CD4-positive, alpha-beta T cell treated with Interleukin-17A for 1 hour (primary cell): ENCODE results near the gene CCDC134.

Experiments
- DNase-seq: peaks from one replicate; pipeline ENCODE4 v3.0.0-alpha.2; 2020

The CCDC134 gene

DNA sequence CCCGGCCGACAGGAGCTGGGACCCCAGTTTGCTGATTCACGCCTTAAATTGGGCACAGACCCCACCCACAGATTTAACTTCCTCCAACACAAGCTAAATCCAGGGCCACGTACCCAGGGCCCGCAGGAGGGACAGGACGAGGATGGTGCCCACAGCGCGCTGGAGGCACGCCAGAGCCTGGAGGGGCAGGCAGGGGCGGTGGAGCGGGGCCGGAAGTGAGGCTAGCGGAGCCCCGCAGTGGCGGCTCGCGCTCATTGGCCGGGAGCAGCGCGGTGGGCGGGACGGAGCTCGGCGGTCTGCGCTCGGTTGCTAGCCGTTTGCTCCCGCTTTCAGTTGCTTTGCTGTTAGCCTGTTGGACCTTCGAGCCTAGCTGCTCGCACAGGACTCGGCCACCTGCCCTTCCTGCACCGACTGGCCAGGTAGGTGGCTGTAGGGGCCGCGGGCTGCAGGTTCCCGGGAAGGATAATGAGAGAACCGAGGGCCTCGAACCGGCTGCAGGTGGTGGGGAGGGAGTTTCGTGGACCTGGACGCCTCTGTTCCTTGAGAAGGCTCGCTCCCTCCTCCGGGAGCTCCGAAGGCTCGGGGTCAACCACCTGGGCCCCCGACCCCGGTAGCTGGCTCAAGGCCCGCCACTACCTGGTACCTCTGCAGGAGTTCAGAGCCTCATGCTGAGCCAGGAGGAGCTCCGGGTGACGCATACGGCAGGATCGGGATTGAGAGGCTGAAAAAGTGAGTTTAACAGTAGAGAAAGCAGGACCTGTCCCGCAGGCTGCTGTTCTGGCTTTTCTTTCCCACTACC is at the start of gene CCDC134:
Gene CCDC134, plus strand, starts transcription at position 332 of the 799 bp plus-strand sequence. CDS start 8,212 bp downstream, outside the sequence.
- peak; percentile 91 for DNase-seq

DNA sequence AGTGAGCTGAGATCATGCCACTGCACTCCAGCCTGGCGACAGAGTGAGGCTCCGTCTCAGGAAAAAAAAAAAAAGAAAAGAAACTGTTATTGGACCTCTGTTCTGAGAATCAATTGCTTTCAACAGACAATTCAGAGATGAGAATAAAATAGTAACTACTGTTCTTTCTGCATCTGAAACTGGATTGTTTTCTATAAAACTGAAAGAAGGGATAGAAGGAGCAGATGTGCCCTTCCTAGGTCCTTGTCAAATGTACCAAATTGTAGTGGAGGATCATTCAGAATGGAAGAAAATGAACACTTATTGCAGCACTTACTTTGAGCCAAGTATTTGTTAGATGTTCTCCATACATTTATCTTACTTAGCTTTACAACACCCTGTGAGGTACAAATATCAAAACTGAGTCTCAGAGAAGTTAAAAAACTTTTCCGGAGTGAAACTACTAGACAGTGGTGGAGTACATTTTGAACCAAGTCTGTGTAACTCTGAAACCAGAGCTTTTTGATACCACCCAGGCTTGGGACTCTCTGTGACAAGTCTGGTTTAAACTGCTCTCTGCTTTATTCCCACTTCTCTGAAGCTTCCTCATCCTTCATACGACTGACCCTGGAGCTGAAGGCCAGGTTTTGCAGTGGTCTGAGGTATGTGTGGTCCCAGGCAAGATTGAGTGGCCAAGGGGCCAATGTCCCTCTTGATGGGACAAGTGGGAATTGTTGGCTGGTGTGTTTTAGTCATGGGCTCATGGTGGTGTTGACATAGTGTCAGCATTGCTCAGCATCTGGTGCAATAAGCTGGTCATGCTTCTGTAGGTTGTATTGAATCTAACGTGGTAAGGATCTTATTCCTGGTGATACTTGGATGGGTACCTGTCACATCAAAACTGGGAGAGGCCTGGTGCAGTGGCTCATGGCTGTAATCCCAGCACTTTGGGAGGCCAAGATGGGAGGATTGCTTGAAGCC is 48.2 kb upstream of the CCDC134 start:
- DNase-seq, result no peak

DNA sequence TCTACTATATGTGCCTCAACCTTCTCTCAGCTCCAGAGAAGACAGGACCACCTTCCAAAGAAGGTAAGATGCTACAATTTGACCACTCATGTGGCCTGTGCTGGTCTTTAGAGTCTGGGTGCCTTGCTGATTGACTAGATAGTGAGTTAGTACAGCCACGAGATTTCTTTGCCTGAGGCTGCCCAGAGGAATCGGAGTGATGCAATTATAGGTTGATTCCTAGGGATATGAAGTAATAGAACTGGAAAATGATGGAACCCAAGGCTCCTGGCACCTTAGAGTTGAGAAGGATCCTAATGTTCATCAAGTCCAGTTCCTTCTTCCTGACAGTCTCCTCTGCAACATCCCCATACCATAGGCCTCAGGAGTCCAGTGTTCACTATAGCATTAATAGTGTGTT is 46.5 kb upstream of the CCDC134 start:
- DNase-seq, result no peak

DNA sequence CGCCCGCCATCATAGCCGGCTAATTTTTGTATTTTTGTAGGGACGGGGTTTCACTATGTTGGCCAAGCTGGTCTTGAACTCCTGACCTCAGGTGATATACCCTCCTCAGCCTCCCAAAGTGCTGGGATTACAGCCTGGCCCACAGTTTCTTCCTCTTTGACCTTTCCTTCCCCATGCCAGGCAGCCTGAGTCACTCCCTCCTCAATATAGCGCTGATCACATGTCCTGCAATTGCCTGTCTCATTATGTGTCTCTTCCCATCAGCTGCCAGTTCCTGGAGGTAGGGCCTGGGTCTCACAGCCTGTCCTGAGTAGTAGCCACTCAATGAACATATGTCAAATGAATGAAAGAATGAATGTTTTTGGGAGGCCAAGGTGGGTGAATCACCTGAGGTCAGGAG is 43.0 kb upstream of the CCDC134 start:
- no peak for DNase-seq

DNA sequence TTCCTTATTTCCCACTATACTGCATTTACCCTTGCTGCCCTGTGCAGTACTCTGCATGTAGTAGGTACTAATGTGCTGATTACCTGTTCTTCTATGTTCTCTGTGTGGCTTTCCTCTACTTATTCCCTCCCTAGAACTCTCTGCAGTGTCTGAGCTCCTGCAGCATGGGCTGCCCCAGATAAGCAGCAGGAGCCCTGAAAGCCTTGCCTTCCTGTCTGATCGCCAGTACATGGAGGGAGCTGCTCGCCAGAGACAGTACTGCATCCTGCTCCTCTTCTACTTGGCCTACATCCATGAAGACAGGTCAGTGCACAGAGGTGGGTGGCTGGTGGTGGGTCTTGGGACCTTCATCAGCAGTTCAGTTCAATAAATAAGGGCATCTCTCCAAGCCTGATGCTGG is 42.2 kb upstream of the CCDC134 start:
- no peak for DNase-seq

DNA sequence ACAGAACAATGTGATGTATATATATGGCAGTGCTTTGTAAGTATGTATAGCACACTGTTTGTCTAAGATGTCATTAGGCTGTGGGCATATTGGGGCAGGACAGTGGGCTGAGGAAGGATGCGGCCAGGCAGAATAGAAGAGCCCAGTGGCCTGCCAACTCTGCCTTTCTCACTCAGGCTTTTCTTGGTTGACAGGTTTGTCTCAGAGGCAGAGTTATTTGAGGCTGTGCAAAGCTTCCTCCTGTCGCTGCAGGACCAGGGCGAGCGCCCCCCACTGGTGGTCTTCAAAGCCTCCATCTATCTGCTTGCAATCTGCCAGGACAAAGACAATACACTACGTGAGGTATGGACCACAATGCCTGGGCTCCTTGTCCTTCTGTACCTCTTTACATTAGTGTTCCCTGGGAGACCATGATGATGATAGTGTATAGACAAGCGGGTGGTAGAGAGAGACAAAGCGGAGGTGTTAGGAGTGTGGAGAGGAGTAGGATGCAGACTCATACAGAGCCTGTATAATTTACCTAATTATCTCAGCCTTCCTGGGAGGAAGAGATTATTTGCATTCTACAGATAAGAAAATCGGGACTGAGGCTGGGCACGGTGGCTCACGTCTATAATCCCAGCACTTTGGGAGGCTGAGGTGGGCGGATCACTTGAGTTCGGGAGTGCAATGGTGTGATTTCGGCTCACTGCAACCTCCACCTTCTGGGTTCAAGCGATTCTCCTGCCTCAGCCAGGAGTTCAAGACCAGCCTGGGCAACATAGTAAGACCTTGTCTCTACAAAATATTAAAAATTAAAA is 37.3 kb upstream of the CCDC134 start:
- DNase-seq, result peak; percentile 33

DNA sequence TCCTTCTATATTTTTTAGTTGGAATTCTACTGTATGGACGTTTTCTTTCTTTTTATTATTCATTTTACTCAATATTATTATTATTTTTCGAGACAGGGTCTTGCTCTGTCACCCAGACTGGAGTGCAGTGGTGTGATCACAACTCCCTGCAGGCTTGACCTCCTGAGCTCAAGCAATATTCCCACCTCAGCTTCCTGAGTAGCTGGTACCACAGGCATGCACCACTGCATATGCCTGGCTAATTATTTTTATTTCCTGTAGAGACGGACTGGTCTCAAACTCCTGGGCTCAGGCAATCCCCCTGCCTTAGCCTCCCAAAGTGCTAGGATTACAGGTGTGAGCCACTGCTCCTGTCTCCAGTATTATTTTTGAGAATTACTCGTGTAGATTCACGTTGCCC is 34.0 kb upstream of the CCDC134 start:
- no peak for DNase-seq

DNA sequence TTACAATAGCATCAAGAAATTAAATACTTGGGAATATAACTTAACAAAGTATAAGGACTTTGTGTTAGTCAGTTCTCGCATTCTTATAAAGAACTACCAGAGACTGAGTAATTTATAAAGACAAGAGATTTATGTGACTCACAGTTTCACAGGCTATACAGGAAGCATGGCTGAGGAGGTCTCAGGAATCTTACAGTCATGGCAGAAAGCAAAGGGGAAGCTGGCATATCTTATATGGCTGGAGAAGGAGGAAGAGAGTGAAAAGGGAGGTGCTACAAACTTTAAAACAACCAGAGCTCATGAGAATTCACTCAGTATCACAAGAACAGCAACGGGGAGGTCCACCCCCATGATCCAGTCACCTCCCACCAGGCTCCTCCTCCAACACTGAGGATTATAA is 32.0 kb upstream of the CCDC134 start:
- no peak for DNase-seq

DNA sequence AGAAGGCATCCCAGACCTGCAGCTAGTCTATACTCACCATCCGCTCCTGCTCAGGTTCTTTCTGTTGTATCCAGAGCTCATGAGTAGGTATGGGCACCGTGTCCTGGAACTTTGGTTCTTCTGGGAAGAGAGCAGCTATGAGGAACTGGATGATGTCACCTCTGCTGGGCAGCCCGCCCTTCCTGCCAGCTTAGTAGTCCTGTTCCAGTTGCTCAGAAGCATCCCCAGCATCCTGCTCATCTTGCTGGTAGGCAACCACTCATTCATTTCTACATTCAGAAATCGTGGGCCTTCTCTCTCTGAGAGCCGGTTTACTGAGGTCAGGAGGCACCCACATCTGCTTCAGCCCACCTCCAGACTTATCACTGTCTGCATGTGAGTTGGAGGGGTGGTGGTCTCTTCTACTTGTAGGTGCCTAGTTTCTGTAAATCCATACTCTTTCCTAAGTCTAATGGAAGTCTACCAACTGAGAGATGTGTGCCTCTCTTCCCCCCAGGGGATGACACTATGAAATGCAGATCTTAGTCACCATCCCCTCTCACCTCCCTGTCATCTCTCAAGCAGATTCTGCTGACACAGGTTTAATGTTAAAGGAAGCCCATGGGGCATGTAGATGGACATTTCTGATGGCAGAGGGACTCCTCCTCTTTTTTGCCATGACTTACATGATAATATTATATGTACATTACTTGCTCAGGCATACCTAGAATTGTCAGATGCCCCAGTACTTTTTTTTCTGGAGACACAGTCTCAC is 29.6 kb upstream of the CCDC134 start:
- no peak for DNase-seq

DNA sequence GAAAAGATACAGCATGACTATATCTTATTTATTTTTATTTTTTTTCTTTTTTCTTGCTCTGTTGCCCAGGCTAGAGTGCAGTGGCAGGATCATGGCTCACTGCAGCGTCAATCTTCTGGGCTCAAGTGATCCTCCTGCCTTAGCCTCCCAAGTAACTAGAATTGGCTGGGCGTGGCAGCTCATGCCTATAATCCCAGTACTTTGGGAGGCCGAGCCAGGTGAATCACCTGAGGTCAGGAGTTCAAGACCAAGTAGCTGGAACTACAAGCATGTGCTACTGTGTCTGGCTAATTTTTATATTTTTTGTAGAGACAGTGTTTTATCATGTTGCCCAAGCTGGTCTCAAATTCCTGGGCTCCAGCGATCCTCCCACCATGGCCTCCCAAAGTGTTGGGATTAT is 28.3 kb upstream of the CCDC134 start:
- no peak for DNase-seq

DNA sequence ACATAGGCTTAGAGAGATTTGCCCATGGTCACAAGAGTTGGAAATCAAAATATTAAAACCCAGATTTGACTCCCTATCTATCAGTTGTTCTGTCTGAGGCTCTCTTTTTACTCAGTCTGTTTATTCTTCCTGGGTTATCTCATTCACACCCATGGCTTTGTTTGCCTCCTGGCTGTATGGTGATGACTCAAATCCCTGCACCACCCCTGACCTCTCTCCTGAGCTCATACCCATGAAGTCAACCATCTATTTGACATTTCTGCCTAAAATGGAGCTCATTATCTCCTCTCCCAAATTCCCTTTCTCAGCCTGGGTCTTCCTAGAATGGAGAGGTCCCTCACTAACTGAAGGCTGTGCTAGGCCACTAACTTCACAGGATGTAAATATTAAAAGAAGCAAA is 27.8 kb upstream of the CCDC134 start:
- no peak for DNase-seq

DNA sequence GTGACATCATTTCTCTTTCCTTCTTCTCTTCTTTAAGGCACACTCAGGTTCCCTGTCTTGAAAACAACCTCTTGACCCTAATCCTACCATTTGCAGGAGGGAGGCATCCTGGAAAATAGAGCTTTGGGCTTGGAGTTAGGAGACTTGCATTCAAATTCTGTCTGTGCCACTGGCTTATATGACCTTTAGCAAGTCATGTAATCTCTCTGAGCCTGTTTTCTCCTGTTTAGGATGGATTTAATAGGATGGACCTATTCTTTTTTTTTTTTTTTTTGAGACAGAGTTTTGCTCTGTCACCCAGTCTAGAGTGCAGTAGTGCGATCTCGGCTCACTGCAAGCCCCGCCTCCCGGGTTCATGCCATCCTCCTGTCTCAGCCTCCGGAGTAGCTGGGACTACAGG is 25.1 kb upstream of the CCDC134 start:
- no peak for DNase-seq

DNA sequence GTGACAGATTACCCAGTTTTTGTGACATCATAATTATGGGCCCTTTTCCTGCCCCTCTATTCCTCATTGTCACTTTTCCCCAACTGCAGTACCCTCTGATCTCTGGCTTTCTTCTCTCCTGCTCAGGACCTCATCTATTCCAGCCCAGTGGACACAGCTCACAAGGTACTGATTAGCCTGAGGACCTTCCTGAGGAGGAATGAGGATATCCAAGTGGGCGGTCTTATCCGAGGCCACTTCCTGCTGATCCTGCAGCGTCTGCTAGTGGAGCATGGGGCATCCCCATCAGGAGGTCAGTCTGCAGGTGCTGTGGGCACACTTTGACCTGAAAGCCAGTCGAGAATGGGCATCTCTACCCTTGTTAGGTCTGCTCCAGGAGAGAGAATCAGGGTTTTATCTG is 24.5 kb upstream of the CCDC134 start:
- no peak for DNase-seq

DNA sequence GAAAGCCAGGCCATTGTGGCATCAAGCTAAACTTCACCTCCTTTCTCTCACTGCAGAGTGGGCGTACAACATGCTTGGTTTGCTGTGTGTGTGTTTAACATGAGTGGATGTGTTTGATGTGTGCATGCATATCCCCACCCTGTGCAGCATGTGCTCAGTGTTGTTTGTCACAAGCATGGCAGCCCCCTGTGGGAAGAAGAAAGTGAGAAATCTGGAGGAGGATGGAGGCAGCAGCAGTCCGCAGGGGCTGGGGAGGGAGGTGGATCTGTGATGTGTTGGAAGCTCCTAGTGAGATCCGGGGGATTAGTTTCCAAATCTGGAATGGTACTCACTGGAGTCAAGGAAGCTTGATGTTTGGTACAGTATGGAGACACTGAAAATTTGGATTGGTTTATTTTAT is 24.1 kb upstream of the CCDC134 start:
- no peak for DNase-seq

DNA sequence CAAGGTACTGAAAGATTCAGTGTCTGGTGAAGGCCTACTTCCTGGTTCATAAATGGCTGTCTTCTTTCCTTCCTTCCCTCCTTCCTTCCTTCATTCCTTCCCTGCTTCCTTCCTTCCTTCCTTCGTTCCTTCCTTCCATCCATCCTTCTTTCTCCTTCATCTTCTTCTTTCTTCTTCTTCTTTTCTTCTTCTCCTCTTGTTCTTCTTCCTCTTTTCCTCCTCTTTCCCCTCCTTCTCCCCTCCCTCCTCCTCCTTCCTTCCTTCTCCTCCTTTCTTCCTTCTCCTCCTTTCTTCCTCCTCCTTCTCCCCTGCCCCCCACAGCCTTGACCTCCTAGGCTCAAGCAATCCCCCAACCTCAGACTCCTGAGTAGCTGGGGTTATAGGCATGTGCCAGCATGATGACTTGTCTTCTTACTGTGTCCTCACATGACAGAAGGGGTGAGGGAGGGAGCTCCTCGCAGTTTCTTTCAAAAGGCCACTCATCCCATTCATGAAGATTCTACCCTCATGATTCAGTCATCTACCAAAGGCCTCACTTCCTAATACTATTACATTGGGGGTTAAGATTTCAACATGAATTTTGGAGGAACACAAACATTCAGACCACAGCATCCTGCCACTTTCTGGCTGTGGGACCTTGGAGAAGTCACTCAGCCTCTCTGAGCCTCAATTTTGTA is 22.6 kb upstream of the CCDC134 start:
- DNase-seq, result no peak

DNA sequence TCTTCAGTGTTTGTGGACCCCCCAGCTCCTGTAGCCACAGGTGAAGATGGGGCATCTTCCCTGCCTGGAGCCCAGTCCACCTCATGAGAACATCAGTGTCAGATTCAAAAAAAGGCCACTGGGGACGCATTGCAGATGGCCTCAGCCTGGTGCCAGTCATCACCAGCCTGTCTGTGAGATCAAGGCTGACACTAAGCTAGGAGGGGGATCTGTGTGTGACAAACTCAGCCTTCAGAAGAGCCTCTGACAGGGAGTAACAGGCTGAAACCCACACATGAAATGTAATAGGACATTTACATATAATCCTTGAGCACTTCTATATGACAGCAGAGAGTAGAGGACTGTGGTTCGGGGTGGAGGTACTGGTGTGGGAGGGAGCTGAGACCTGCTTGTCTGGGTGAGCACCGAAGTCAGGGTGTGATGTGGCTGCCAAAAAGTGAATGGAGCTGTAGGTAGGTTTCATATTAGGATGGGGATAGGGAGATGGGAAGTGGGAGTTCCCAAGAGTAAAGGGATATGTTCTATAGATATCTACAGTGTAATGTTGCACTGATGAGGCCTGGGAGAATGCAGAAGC is 20.5 kb upstream of the CCDC134 start:
- DNase-seq, result no peak

DNA sequence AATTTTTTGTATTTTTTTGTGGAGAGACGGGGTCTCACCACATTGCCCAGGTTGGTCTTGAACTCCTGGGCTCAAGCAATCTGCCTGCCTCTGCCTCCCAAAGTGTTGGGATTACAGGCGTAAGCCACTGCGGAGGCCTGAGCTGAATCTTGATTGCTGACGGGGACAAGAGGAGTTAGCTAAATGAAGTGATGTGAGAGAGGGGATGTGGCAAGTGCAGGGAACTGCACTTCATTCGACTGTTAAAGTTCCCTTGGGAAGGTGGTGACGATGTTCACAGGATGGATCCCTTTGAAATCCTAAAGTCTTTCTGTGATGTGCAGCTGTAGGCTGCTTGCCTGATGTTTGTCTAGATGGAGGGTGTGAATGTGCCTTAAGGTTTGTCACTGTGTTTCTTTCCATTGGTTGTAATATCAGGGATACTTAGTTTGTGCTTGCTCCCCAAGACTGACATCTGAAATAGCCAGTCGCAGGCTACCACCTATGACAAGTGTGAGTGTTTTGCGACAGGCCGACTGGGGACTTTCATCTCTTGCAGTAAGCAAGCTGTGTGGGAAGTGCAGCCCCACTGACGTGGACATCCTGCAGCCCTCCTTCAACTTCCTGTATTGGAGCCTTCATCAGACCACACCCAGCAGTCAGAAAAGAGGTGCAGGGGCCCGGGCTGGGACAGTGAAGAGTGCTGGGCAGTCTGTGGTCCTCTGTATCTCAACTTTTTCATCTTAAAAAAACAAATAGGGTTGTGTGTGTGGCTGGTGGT is 19.6 kb upstream of the CCDC134 start:
- DNase-seq, result peak; percentile 97

DNA sequence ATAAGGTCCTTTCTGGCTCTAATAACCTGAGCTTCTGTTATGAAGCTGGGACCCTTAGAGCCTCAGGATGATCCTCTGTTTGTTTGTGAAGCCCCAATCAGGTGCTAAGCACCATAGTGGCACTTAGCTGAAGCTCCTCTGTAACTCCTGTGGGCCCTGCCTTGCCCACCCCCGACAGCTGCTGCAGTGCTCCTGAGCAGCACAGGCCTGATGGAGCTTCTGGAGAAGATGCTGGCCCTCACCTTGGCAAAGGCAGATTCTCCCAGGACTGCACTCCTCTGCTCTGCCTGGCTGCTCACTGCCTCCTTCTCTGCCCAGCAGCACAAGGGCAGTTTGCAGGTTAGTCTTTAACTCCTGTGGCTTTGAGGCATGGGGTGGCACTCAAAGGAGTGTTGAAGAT is 19.0 kb upstream of the CCDC134 start:
- no peak for DNase-seq

DNA sequence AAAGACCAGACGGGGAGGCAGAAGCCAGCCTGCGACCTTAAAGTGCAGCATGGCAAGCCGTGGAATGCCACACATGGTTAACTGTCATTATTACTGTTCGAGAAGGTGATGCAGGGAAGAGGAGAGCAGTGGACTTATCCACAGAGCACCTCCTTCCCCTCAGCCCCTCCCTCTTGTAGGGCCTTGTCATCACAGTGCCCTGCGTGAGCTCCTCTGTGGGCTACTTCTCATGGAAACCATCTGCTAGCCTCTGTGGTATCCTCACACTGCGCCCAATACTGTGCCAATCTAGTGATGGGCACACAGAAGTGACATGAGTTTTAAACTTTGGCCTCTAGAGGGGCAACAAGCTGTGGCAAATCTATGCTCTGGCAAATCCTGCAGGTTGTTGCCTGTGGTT is 18.2 kb upstream of the CCDC134 start:
- peak; percentile 51 for DNase-seq

DNA sequence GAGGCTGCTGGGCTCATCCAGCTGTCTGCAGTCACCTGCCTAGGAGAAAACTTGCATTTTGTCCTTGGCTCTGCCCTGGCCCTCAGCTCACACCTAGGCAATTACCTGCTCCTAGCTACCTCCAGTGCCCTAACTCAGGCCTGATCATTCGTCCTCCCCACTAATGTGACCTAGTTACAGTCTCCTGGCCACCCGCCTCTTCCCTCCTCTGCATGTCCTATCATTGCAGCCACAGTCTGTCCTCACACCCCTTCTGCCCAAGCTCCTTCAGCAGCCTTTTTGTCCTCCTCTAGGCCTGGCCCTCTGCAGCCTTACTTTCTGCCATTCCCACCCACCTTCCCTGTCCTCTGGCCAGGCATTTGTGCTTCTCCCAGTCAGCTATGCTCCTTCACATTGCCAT is 17.7 kb upstream of the CCDC134 start:
- no peak for DNase-seq

DNA sequence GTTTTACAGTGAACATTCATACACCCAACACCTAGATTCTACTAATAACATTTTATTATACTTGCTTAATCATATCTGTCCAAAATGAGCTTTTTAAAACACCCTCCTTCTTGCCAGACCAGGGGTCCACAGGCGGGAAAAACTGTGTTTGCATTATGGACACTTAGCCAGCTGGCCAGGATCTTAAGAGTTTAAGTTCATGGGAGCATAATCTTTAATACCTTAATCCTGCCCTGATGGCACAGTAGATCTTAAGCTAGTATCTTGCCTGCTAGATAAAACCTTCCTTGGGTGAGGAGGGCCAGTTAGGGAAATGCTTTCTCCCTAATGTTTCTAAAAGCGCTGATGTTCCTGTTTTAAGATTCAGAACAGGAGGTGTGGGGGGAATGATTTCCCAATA is 13.1 kb upstream of the CCDC134 start:
- no peak for DNase-seq
